Activated T-helper 1 cell treated with Interleukin-2 at 50 U/mL for 16 hours (primary cell): Measurements from ENCODE around the gene ALMS1.
"Not testable (repeated sequence)": the region's sequence is repeated elsewhere in the genome, so short reads cannot be mapped to it uniquely, and the experiment has no call there.

ENCODE experiments used
- DNase-seq: peaks from one replicate; pipeline ENCODE4 v3.0.0-alpha.2; 2020; ENCODE audit warnings: low read depth

Gene ALMS1

DNA sequence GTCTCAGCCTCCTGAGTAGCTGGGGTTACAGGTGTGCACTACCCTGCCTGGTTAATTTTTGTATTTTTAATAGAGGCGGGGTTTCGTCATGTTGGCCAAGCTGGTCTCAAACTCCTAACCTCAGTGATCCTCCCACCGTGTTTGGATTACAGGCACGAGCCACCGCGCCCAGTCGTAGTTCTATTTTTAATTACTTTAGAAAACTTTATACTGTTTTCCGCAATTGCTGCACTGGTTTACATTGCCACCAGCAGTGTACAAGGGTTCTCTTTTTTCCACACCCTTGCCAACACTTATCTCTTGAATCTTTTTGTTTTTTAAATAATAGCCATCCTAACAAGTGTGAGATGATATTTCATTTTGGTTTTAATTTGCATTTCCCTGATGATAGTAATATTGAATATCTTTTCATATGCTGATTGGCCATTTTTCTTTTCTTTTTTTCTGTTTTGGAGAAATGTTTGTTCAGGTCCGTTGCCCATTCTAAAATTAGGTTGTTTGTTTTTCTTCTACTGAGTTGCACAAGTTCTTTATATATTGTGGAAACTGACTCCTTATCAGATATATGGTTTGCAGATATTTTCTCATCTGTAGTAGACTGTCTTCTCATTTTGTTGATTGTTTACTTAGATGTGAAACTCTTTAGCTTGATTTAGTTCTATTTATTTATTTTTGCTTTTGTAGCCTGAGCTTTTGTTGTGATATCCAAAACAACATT, 16.9 kb downstream of the ALMS1 start:
- no peak for DNase-seq

DNA sequence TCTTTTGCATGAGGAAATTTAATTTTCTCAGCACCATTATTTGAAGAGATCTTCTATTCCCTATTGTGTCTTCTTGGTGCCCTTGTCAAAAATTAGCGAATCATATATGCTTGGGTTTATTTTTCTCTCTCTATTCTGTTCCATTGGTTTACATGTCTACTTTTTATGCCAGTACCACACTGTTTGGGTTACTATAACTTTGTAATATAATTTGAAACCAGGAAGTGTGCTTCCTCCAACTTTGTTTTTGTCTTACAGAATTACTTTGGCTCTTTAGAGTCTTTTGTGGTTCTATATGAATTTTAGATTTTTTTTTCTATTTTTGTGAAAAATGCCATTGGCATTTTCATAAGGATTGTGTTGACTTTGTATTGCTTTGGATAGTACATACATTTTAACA, 17.6 kb downstream of the ALMS1 start:
- no peak for DNase-seq

DNA sequence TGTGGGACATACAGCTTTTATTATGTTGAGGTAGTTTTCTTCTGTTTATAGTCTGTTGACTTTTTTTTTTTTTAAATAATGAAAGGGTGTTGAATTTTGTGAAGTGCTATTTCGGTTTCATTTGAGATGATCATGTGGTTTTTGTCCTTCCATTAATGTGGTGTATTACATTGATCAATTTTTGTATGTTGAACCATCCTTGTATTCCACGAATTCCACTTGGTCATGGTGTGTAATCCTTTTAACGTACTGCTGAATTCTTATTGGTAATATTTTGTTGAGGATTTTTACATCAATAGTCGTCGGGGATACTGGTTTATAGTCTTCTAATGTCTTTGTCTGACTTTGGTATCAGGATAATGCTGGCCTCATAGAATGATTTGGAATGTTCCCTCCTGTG, 18.8 kb downstream of the ALMS1 start:
- no peak for DNase-seq

DNA sequence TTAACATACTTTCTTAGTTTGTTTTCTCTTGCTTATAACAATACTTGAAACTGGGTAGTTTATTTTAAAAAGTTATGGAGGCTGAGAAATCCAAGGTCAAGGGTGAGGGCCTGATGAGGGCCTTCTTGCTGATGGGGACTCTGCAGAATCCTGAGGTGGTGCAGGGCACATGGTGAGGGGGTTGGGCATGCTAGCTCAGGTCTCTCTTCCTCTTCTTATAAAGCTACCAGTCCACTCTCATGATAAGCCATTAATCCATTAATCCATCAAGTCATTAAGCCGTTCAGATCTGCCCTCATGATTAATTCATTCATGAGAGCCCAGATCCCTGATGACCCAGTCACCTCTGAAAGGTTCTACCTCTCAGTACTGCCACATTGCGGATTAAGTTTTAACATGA, 21.4 kb downstream of the ALMS1 start:
- no peak for DNase-seq

GRCh38 chr2:73408198-73408597, 22.6 kb downstream of the ALMS1 start:
- DNase-seq: no peak

- DNase-seq: no peak
These were observed 29.1 kb downstream of the ALMS1 start for GRCh38 chr2:73414696-73415095.

DNA sequence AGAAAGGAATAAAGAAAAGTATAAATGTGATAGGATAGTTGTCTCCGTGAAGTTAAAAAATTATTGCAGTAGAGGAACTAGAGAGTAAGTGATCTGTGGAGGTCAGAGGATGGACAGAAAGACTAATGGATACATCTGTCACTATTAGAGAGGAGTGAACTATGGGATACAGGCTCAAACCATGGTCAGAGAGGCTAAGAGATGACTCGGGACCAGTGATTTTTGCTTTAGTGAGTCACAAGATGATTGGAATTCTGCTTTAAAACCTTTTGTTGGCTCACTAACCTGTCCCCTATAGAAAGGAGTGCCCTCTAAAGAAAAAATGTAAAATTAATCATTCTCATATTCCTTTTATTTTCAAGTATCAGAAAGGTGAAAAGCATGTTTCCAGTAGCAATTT, 30.3 kb downstream of the ALMS1 start:
- DNase-seq: no peak

- DNase-seq: no peak
These were observed 32.7 kb downstream of the ALMS1 start for GRCh38 chr2:73418343-73418742.

- DNase-seq: no peak
These were observed 38.3 kb downstream of the ALMS1 start for GRCh38 chr2:73423913-73424312.

DNA sequence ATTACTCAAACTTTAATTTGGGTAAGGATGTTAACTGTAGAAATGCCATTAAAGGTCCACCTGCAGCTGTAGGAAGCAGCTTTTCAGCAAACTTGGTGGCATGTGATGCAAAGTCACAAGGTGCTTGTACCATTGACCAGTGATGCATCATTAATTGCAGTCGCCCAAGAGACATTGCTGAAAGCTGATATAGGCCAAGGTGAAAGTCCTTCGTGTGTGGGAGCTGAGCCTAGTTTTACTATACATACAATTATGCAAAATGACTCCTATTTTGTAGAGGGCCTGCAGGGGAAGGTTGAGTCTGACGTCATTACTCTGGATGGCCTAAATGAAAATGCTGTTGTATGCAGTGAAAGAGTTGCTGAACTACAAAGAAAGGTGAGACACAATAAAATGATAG, 40.5 kb downstream of the ALMS1 start:
- no peak for DNase-seq

GRCh38 chr2:73436019-73436418, 50.4 kb downstream of the ALMS1 start:
- DNase-seq: no peak

DNA sequence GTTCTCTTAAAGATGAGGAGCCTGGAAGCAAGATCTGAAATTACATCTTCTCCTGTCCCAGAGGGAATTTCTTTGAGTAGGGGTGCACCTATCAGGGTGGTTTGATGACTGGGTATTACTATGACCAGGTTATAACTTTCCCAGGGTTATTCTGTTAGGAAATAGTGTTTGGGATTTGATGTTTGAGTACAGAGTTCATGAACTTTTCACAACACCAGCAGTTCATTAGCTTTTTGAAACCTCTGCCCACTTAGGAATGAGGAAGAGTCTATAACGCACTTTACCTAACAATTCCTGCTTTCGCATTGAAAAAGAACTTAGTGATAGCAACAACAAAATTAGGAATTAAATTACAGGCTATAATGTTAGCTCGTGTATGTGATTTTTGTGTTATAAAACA, 58.6 kb downstream of the ALMS1 start:
- no peak for DNase-seq

GRCh38 chr2:73448856-73449255, 63.2 kb downstream of the ALMS1 start:
- no peak for DNase-seq

GRCh38 chr2:73449404-73449803, 63.8 kb downstream of the ALMS1 start:
- DNase-seq: no peak

GRCh38 chr2:73451263-73451972, 65.8 kb downstream of the ALMS1 start:
- no peak for DNase-seq

- no peak for DNase-seq
These were observed 72.3 kb downstream of the ALMS1 start for GRCh38 chr2:73457982-73458381.

- DNase-seq: not testable (repeated sequence)
These were observed 76.8 kb downstream of the ALMS1 start for GRCh38 chr2:73462388-73462787.

- DNase-seq: no peak
These were observed 82.7 kb downstream of the ALMS1 start for GRCh38 chr2:73468376-73468775.

- DNase-seq: not testable (repeated sequence)
These were observed 98.2 kb downstream of the ALMS1 start for GRCh38 chr2:73483874-73484273.

DNA sequence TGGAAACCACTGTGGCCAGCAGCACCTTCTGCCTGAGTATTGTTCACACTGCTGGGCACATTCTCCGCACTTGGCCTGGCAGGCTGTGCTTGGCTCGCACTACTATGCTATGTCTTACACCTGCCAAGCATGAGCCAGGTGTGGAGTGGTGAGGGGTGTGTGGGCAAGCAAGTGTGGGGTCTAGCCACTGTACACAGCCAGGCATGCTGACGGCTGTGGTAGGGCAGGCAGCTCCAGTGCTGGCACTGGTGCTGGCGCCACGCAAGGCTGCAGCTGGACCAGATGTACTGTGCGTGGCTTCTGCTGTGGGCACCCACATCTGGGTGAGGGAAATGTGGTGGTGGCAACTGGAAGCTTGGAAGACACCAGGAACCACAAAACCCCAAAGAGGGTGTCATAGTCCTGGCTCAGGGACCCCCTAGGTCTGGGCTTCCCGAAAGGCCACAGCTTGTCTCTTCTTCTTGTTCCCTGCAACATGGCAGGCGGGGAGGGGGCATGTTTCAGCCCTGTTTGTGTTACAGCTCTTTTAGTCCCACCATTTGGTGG, 101.5 kb downstream of the ALMS1 start:
- no peak for DNase-seq

- DNase-seq: no peak
These were observed 102.4 kb downstream of the ALMS1 start for GRCh38 chr2:73488079-73488478.

- no peak for DNase-seq
These were observed 103.4 kb downstream of the ALMS1 start for GRCh38 chr2:73489053-73489452.

DNA sequence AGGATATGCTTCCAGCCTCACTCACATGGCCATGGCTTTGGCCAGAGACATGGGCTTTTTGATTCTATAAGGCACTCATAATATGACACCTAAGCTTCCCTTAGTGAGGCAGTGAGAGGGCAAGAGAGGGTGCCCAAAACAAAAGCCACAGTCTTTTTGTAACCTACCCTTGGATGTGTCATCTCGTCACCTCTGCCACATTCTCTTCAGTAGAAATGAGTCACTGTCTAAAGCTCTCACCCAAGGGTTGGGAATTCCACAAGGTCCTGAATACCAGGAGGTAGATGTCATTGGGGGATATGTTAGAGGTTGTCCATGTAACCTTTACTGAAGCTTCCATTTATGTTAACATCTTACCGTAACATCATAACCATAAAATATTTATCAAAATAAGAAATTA, 108.4 kb downstream of the ALMS1 start:
- DNase-seq: no peak
